Lung microvascular endothelial cell (primary cell): ENCODE results near the gene LDAH. TPM values are rescaled to one million over a fixed set of nuclear protein-coding genes. Genes with fewer than 3 reads are reported as not detected.

Experiments used
- DNase-seq, 2 donors: peaks; one replicate each; pipeline versions ENCODE4 v3.0.0 to v3.0.0-alpha.2; 2010; ENCODE audit warnings: low read depth in 2 of 2
- total RNA-seq: library from RNA; depleted of rRNA; stranded (reverse); fragments of >200 nt; gene quantifications from 2 replicates; pipeline ENCODE4 v1.2.1, GENCODE V29; 2014

The LDAH gene
- total RNA-seq, 1 donor from 2014 or later, result 12.9 TPM

DNA sequence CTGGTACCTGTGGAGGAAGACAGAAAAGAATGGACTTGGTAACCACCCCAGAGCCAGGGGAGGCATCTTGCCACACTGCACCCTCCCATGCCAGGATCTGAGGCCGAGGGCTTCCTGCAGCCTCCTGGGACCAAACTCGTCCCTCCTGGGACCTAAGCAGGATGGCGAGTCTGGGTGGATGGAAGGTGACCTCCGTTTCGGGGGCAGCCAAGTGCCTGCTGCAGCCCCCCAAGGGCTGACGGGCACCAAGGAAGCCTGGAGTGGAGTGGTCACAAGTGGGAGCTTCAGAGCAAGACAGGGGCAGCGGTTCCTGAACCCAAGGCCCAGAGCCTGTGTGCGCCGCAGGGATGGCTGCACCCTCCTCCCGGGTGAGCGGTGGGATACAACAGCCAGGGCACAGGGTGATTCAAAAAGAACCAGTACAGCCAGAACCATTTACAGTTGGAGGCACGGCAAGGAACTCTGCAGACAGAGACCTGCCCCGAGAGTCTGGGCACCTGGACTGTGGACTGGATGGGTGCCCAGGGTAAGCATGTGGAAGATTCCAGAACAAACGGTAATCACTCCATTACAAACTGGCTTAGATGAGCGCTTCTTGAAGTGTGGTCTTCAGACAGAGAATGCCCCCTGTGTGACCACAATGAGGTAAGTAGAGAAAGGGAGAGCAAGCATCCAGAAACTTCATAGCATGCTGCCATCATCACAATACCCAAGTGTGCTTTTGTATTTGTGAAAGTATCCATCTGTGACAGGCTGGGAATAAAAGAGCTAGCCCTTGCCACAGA is 184.1 kb downstream of the LDAH start:
- no peak for DNase-seq

DNA sequence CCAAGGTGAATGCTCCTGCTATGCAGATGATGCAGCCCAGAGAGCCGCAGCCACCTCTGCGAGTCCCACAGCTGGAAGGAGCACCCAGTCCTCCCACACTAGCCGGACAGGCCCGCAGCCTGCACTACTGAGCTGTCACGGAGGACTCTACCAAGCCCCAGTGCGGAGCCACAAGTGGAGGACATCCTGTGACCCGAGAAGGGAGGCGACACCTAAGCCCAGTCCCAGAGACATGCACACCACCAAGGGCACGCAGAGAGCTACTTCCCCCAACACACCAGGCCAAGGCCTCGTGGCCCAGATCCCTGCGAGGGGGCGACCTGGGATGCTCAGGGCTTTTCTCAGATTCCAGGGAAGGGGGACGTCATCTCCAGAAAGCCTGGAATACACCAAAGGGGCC is 184.9 kb downstream of the LDAH start:
- no peak for DNase-seq

DNA sequence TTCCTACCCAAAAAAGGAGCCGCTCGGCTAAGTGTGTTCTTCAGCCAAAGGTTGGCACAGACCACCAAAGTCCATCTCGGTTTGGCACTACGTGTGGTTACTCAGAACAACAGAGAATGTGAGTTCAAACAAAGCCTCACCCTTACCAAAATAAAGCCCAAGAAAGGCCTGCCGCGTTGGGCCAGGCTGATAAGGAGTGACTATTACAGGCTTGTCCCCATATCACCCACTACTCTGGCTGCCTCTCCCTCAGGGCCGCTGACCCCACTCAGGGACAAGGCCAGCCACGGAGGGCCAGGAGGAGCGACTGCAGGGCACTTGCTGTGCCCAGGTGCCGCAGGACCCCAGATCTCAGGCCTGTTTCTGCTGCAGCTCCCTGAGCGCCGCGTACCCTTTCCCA is 185.8 kb downstream of the LDAH start:
- no peak for DNase-seq

DNA sequence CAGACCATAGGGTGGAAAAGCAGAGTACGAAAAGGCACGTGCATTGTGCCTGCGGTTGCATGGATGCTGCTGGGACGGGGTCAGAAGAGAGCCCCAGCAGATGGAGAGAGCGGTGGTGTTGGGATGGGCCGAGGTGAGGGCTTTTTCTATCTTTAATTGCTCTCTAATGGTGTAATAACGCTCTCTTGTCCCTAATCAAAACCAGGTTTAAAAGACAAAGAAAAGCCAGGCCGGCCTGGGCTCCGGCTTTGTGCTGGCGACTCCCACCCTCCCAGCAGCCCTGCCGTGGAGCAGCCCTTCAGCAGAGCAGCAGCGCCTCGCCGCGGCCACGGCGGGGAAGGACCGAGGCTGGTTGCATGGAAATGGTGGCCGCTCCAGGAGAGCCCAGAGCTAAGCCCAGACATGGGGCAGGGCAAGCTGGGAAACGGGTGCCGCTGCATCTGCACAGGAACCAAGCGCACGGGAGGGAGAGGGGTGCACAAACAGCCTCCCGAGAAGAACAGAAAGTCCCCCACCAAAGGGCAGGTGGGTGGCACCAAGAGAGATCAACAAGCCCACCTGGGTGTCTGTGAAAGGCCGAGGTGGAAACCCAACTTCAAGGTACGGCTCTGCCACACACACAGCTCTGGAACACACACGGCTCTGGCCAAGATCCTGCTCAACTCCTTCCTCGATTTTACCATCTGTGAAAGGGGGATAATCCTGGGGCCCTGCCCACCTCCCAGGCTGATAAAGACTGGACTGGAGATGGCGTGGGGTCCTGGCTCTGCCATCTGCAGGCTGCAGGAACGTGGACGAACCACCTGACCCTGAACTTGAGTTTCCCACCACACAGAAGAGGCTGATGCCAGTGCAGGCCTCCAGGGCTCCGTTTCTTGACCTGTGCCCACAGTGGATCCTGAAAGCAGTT is 187.0 kb downstream of the LDAH start:
- peak; percentile 86 to 90 for DNase-seq

DNA sequence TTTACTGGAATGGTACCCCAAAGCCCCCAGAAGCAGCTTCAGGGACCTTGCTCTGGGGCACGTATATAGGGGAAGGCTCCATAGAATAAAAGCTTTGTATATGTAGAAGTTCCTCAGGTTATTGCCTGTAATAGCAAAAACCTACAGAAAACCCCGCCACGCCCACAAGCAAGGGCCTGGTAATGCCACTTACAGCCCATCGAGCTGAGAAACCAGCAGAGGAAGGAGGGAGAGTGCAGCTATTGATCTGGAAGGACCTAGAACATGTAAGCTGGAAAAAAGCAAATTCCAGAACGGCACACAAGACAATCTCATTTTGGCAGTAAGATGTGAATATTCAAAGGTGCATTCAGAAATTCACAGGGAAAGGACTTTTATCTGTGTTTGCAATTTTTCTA is 187.8 kb downstream of the LDAH start:
- DNase-seq, result no peak

DNA sequence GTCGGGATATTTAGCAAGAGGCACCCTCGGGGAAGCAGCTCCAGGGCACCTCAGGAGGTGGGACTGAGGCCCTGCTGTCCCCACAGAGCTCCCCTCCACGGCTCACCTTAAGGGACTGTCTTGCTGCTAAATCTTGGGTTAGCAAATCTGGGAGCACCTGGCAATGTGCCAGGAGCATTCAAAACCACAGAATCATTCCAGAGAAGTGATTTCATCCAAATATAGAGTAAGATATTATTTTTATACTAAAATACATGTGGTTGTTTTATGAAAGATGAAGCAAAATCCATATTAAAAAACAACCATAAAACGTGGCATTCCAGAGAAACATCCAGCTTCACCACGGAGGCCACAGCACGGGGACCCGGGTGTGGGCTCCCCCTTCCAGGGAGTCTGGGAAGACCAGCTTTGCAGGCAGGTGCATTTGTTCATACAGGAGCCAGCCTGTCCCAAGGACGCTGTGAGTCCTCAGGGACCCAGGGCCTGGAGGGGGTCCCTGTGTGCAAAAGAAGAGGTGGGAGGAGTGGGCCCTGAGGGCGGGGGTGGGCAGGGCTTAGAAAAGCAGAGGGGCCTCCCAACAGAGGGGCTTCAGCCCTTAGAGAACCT is 188.3 kb downstream of the LDAH start:
- peak in 1 of 2 donors; percentile 62 for DNase-seq

Other genes with a start within 250 kb of the LDAH start
- gene HS1BP3, start 172.0 kb downstream of the LDAH start, total RNA-seq, result 17.9 and 21.8 TPM in 2 replicates
- gene GDF7, start 156.0 kb downstream of the LDAH start, total RNA-seq, result 2.8 and 19.6 TPM in 2 replicates
- under 0.01 TPM in 2 replicates for gene APOB, start 221.0 kb upstream of the LDAH start, total RNA-seq